GM18505 (cell line): Measurements from ENCODE around the gene CRACR2A.

Experiments used
- ATAC-seq: cut with Tn5 transposase; IDR thresholded peaks from one replicate; pipeline ENCODE4 v1.9.1; 2021; ENCODE audit not compliant: unreplicated experiment
- POLR2A ChIP-seq: IDR thresholded peaks from 4 replicates; pipeline ENCODE4 v1.6.1; 2011; ENCODE audit warnings: borderline replicate concordance; ENCODE audit not compliant: insufficient read depth, insufficient read length; ENCODE audit errors: extremely low read depth

Gene CRACR2A, protein sequence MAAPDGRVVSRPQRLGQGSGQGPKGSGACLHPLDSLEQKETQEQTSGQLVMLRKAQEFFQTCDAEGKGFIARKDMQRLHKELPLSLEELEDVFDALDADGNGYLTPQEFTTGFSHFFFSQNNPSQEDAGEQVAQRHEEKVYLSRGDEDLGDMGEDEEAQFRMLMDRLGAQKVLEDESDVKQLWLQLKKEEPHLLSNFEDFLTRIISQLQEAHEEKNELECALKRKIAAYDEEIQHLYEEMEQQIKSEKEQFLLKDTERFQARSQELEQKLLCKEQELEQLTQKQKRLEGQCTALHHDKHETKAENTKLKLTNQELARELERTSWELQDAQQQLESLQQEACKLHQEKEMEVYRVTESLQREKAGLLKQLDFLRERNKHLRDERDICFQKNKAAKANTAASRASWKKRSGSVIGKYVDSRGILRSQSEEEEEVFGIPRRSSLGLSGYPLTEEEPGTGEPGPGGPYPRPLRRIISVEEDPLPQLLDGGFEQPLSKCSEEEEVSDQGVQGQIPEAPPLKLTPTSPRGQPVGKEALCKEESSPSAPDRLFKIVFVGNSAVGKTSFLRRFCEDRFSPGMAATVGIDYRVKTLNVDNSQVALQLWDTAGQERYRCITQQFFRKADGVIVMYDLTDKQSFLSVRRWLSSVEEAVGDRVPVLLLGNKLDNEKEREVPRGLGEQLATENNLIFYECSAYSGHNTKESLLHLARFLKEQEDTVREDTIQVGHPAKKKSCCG

DNA sequence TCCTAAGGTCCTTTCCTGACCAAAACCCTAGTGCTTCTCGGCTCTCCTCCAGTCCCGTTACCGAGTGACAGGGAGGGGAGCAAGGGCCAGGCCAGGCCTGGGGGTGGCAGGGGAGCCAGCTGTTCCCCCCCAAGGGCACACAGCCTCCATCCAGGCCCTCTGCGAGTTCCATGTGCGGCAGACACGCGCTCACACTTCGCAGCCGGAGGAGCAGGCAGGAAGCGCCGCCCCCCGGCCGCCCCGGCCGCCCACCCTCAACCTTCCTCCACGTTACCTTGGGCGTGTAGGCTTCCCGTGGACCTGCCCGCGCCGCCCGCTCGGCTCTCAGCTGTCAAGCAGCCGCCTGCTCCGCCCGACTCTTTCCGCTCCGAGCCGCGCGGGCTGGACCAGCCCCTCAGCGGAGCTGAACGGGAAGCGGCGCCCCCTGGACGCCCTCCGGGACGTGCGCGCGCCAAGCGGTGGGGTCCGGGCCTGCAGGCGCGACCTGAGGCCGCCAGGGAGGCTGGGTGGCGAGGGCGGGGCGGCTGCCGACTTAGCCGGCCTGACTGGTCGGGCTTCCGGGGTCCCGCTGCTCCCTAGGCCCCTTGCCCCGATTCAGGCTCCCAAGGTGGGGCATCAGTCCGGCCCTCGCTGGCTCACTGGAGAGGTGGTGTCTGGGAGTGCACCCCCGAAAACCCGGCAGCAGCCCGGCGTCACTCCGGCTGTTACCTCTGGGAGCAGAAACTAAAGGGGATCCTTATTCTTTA lies at the start of gene CRACR2A:
Gene CRACR2A, minus strand, starts transcription at position 369 of the 746 bp plus-strand sequence. CDS start 56,110 bp downstream, outside the sequence.
- peak; percentile 75 for TF ChIP-seq POLR2A
- peak; percentile 90 for ATAC-seq

DNA sequence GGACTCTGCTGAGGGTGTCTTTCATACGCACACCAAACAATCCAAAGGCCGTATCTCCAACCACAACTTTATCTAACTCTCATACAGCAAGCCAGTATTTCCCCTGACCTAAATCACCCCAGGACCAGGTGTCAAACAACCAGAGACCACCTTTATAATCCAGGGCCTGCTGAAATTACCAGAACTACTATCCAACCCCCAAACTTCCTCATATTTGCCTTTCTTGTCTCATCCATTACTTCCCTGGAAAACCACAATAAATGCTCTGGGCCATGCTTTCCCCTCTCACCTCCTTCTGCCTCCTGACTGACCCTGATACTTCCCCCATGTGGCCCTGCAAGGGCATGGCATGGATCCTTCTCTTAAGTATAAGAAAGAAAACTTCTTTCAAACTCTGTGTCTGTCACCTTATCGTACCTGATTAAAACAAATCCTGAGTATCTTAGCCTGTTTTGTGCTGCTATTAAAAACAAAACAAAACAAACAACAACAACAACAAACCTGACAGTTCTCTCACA lies 44.7 kb upstream of the CRACR2A start:
- no peak for ATAC-seq
- no peak for TF ChIP-seq POLR2A

DNA sequence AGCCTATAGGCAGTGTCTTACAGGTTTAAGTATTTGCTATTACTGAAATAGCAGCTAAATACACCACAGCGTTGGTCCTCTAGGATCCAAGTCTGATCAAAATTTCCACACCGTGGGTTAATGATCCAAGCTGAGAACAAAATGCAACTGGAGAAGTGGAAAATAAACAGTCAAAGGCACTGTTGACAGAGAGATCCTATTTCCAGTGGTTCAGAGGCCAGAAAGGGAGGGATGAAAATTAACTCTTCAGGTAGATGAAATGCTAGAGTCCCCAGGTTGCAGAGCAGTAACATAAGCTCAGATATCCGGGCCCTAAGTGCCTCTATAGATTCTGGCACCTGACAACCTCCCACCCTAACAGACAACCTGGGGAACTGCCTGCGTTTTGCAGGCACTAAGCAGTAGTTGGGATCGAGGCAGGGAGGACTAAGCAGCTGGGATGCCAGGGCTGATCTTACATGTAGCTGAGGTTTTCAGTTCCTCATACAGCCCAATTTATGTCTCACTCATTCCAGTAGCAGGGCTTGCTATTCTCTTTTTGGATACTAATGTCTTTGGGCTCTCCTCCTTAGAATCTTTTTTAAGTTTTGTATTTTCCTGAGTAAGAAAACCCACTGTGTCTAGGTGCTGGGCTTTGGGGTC lies 42.7 kb upstream of the CRACR2A start:
- no peak for ATAC-seq
- TF ChIP-seq POLR2A: no peak

DNA sequence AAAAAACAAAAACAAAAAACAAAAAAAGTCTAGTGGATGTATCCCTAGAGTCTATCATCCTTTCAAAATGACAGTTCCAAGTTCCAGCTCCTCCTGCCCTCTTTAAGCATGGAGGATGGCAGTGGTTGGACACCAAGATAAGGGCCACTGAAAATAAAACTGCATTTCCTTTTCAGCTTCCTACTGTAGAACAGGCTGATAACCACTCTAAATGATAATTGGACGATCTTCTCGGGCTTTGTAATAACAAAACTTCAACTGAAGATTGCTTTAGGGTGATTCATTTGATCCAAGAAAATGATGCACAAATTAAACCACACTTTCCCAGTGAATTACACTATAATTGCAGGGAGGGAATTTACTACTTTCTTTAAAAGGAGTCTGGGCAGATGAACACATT lies 42.2 kb upstream of the CRACR2A start:
- no peak for ATAC-seq
- TF ChIP-seq POLR2A: no peak

DNA sequence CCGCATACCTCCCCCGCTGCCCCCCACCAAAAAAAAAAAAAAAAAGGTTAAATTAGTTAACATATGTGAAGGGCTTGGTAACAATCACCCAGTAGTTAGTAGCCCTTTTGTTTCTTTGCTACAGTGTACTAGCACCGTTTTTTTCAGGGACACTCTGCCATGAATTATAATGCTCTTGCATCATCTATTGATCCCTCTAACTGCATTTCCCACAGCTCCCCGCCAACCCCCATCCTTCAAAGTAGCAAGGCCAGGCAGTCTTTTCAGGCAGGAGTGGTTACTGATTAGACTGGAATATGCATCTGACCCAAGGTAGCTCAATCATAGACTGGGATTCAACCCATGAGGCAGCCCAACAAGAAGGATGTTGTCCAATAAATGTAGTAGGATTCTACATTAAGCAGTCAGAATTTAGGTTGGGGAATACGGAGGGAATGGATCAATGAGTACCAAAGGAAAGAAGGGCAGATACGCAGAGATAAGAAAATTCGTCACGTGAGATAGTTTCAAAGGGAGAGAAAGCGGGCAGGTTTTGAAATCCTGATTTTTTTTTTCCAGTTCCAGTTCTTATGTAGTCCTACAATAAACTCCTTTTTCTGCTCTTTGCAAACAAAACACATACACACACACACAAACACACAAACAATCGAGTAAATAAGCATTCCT lies 39.8 kb upstream of the CRACR2A start:
- no peak for TF ChIP-seq POLR2A
- no peak for ATAC-seq

DNA sequence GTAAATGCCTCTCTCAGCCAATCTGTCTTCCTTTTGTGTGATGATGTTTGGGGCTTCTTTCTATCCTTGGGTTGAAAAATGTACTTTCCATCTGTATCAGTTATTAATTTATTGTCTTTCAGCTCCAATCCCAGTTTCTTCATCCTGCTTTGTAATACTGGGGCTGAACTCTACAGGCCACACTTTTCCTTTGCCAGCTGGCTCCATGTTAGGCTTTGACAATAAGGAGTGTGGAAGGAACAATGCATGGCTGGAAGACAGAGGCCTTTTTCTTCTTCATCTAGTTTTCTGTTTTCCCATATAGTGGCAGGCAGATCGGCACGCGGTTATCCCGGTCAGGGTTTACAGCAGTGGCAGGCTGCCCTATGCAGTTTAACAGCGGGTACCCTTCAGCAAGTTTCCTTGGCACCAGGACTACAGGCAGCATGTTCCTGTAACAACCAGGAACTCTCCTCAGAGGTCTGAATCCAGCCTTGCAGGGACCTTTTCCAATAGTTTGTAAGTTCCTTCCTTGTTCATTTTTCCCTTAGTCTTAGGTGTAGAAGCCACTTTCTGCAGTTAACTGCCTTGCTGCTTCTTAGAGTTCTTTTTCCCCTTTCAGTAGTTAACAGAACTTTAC lies 38.5 kb upstream of the CRACR2A start:
- no peak for ATAC-seq
- TF ChIP-seq POLR2A: no peak

DNA sequence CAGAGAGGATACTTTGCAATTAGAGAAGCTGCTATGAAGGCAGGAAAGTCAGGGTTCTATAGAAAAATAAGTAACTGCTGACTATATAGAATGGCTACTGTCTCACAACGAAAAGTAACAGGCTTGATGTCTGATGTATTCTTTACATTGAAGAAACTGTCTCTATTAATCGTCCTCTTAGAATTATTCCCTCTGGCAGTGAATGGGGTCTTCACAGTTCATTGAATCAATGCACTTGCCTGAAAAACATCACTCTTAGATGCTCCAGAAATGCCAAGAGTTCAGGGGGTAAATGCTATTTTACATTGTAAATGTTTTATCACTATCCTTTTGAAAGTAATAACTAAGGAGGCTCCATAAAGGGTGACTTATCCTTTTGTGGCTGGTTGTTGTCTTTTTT lies 37.7 kb upstream of the CRACR2A start:
- no peak for TF ChIP-seq POLR2A
- no peak for ATAC-seq

DNA sequence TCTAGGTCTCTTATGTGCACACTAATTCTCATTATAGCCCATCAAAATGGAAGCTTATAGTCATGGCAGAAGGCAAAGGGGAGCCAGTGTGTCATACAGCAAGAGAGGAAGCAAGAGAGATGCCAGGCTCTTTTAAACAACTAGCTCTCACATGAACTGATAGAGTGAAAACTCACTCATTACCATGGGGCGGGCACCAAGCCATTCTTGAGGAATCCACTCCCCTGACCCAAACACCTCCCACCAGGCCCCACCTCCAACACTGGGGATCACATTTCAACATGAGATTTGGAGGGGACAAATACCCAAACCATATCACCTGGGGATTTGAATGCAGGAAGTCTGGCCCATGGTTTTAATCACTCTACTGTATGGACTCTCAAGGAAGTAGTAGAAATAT lies 36.9 kb upstream of the CRACR2A start:
- no peak for ATAC-seq
- TF ChIP-seq POLR2A: no peak

DNA sequence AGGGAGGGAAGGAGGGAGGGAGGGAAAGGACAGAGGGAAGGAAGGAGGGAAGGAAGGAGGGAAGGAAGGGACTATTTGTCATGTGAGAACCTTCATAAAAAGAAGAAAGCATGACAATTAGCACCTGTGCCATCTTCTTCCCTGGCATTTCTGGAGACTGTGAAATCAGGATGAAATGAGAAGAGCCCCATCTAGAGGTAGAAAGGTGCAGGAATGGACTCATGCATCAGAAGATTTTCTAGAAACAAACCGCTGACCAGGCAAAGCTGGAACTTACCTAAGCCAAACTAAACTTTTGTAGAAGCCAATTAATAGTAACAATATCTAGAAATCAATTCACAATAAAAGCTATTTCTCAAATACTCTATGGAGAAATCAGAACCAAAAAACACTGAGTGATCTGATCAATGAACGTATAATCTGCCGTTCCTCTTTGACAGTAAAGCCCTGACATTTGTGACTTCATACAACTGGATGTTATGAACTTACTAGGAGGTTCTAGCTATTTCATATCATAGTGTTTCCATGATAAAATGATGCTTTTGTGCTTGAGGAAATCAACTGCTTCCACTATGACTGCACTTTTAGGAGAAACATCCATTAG lies 24.4 kb upstream of the CRACR2A start:
- ATAC-seq: no peak

DNA sequence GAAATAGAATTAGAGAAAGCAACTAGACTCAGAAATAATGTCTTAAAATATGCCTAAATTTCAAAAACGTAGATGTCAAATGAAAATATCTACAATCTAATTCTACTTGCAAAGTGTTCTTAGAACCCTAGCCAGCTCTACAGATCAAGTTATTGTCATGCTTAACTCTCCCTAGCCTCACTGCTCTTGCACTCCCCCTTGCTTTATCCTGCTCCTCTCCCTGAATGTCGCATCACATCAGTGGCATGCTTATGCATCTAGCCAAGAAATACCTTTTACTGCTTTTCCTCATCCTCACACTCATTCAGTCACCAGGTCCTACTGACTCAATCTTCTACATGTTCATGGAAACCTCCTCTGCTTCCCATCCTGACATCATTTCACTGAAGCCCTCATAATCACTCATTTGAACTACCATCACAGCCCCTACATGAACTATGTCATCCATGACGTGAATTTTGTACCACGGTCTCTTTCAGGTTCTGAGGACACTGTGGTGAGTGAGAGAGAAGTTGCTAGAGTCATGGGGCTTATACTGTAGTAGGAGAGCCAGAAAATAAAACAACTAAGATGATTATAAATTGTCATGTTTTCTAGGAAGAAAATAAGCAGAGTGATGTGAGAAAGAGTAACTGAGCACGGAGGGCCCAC lies 22.6 kb upstream of the CRACR2A start:
- TF ChIP-seq POLR2A: no peak
- ATAC-seq: no peak

More for the DNA sequence above, 24.4 kb upstream of the CRACR2A start:
- no peak for TF ChIP-seq POLR2A

DNA sequence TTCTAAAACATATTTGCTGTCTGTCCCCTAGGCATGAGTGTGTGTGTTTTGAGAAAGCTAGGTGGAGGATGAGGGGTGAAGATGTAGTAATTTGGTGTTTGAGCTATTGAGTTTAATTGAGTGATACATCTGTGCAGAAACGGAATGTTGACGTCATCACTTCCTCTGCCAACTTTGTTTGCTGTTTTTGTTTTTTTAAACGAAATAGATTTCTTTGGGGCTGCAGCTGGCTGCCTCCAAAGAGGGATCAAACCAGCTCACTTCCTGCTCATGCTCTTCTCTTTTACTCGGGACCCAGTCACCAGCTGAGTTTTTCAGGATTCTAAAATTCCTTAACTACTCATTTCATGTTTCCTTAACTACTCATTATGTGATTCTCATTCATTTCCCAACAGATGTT lies 19.5 kb upstream of the CRACR2A start:
- no peak for TF ChIP-seq POLR2A
- no peak for ATAC-seq
